Limb (tissue), 2 donors: Measurements from ENCODE around the gene LRMDA.
A peak's percentile ranks its signal among the peaks of the same experiment; 100 is the strongest.

Source experiments
- DNase-seq, 2 donors: peaks; one replicate each; pipeline ENCODE4 v3.0.0-alpha.2; 2016; ENCODE audit errors: extremely low spot score in 2 of 2

Gene LRMDA

DNA sequence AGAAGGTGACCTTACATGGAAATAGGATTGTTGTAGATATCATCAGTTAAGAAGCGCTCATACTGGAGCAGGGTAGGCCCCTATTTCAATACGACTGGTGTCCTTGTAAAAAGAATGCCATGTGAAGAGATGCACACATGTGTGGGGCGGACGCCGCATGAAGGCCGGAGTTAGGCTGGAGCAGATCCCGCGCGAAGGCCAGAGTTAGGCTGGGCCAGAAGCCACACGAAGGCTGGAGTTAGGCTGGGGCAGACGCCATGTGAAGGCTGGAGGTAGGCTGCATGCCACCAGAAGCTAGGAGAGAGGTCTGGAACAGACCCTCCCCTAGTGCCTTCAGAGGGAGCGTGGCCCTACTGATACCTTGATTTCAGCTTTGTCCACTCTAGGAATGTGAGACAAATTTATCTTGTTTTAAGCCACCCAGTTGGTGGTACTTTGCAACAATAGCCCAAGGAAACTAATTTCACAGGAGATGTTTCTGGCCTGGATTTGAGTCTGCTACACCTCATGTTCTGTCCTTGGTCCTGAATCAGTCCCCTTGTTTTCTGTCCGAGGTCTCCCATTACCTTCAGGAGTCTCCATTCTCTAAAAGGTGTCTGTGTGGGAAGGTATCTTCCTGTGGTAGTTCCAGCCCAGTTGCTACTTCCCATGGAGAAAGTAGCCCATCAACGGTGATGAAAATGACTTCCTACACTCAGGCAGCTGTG, 585.8 kb downstream of the LRMDA start:
- DNase-seq, result no peak

DNA sequence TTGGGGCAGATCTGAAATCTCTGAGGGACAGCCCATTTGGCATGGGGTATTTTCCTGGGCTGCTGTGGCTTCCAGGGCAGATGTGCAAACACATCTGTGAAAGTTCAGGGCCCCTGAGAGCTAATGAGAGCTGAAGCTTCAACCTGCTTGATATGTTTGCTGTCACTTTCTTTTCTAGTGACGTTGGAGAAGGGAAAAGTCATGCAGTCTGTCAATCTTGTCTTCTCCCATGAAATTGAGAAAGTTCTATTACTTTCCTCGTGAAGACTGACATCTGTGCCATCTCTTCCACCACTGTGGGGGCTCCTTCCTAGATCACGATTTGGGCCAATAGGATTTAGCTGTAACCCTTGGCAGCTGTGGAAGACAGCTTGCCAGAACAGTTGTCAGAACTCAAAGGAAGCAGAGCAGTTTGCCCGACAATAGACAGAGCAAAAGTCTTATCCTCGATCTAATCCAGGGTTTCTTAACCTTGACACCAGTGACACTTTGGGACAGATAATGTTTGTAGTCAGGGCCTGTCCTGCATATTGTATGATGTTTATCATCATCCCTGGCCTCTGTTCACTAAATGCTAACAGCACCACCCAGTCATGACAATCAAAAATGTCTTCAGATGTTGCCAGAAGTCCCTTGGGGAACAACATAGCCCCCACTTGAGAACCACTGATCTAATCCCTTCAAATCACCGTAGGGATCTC, 586.5 kb downstream of the LRMDA start:
- DNase-seq, result no peak

DNA sequence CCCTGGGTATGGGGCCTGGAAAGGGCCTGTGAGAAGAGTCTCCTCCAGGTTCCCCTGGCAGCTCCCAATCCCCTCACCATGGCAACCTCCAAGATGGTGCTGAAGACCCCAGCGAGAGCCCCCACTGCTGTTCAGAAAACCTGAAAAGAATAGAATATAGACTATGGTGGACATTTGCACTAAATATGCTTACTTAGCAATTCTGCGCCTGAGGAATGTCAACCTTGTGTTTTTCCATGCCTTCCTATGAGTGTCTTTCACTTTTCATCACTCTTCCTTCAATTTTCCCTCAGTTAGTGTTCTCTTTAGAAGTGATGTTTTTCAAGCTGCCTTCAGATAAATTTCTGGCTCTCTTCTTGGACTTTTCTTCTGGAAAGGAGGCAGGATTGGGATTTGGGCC, 589.2 kb downstream of the LRMDA start:
- DNase-seq, result peak in 1 of 2 donors; percentile 6

DNA sequence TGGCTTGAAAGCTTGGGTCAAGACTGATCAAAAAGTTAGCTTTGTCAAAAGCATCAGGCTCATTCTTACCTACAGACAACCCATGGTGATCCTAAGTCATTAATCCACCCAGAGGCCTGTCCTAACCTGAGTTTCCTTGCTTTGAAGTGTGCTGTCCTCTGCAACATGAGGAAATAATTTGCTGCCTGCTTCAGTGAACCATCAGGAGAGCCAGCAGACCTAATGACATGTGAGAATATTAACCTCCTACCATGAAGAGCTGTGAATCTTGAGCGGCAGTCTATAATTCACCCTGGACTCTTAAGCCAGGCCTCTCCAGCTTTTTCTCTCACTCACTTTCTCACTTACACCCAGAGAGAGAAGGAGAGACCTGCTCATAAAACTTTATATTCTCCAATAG, 590.0 kb downstream of the LRMDA start:
- DNase-seq, result peak in 1 of 2 donors; percentile 3

DNA sequence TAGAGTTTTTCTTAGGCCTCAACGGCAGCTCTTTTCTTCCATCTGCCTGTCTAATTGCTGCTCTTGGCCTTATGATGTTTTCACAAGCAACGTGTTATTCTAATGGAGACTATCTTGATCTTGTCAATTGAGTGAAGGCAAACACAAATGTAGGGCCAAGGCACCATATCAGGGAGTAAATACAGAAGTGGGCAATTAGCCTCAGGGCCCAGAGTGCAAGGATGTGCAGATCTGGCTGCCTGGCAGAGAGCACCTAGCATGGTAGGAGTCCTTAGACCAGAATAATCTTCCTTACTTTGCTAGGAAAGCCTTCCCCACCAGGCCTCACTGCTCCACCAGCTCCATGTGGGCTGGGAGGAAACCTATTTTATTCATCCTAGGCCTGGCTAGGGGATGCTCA, 590.9 kb downstream of the LRMDA start:
- peak in 1 of 2 donors; percentile 7 for DNase-seq

DNA sequence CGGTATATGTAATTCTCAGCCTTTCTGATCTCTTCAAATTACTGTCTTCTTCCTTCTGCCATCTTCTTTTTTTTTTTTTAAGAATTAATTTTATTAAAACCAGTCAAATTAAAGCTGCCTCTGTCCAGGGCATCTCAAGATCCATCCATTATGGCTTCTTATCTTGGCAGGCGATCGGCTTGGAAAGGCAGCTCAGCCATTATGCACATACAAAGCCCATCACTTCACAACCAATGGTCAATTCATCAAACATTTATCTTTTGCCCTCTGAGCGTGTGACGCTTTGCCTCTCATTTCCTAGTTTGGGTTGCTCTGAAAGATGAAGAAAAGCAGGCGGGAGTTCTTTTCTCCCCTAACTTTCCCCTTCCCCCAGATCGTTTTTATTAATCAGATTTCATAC, 591.6 kb downstream of the LRMDA start:
- DNase-seq, result no peak

DNA sequence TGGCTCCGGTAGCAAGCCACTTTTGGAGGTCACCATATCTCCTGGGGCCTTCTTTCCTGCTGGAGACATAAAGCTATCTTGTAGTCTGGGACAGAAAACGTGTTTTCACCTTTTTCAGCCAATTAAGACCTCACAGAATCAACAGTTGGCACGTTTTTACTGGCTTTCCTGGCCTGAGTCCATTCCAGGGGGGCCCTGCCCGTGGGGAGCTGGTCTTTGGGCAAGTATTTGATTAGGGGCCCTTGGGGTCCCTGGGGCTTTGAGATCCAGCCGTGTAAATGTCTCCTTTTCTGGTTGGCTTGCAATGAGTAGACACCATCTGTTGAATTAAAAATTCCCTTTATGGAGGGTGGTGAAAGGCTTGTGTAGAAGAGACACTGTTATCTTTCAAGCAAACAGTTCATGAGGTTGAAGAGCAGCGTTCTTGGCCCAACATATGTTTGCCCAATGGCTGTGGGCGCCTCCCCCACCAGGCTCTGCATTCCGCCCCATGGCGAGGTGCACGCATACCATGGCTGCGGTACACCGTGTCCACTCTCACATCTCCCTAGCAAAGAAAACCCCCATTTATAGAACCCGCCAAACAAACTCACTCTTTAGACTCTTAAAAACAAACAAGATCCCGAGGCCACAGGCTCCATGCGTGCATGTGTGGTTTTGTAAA, 593.2 kb downstream of the LRMDA start:
- peak in 1 of 2 donors; percentile 24 for DNase-seq

DNA sequence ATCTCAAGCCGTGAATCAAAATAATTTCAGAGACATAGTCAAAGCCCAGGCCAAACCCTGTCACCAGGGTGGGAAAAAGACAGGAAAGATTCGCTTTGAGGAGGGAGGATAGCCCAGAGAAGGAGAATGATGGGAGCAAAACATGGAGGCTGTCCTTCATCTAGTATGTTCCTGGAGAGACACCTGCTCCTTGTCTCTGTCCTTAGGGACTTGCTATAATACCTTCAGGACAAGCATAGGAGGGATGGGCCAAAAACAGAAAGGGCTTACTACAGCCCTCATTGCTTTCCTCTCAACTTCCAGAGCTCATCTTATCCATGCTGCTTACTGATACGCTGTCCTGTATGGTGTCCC, 593.7 kb downstream of the LRMDA start:
- DNase-seq, result no peak

DNA sequence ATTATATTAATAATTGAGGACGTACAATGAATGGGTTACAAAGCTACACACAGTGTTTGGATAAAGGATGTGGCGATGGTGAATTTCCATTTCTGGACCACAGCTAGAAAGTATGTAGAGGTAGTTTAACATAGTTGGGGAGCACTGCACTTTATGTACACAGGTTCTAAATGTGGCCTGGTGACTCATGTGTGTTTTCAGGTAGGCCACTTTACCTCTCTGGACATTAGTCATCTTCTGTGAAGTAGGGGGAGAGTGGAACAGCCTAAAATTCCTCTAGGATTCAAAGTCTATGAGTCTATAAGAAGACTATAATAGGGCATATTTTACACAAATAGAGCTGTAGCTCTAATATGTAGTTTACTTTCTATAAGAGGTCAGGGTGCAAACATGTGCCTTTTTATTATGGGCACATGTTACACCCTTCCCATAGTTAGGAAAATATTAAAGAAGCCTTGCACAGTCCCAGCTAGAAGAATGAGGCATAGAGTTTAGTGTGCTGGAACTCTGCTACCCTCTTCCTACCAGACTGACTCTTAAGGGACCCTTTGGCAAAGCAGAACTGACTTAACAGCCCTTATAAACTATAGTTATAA, 594.9 kb downstream of the LRMDA start:
- no peak for DNase-seq

DNA sequence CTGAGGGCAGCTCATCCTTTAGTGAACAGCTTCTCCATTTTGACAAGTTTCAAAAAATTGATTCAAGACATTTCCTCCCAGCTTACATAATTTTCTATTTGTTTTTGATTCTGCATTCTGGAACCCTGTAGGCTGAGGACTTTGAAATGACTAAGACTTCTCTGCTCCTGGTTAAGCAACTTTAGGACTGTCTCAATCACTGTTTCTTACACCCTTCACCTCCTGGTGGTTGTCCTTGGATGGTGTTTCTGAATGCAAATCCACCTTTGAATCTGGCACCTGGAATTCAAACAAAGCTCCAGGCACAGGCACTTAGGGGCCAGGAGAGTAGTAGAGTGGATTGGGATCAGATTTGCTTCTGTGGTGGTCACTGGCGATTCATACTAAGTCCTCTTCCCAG, 595.5 kb downstream of the LRMDA start:
- DNase-seq, result no peak

DNA sequence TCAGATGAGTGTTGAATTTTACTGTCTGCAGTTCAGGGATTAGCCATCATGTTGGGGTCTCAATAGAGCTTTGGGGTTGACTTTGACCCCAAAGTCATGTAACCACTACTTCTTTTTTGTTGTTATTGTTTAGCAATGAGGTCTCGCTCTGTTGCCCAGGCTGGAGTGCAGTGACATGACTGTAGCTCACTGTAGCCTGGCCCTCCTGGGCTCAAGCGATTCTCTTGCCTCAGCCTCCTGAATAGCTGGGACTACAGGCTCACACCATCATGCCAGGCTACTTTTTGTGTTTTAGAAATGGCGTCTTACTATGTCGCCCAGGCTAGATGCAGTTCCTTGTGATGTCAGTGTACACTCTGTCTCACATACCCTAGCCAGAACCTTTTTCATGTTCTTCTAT, 598.4 kb downstream of the LRMDA start:
- no peak for DNase-seq

DNA sequence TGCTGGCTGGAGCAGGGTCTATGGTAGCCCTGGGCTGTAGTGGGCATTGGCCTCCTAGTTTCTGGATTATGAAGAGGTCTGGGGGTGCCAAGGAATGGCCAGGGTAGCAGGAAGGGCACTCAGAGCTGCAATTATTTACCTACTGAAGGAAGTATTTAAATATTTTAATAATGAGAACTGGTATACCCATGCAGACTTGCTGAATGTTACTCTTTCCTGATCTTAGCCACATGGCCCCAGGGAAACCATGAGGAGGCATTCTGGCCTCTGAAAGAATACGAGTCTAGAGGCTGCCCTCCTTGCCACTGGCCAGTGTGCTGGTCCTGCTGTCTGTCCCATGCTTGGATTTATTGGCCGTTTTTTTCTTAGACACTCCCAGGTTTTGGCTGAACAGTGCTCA, 599.7 kb downstream of the LRMDA start:
- no peak for DNase-seq

DNA sequence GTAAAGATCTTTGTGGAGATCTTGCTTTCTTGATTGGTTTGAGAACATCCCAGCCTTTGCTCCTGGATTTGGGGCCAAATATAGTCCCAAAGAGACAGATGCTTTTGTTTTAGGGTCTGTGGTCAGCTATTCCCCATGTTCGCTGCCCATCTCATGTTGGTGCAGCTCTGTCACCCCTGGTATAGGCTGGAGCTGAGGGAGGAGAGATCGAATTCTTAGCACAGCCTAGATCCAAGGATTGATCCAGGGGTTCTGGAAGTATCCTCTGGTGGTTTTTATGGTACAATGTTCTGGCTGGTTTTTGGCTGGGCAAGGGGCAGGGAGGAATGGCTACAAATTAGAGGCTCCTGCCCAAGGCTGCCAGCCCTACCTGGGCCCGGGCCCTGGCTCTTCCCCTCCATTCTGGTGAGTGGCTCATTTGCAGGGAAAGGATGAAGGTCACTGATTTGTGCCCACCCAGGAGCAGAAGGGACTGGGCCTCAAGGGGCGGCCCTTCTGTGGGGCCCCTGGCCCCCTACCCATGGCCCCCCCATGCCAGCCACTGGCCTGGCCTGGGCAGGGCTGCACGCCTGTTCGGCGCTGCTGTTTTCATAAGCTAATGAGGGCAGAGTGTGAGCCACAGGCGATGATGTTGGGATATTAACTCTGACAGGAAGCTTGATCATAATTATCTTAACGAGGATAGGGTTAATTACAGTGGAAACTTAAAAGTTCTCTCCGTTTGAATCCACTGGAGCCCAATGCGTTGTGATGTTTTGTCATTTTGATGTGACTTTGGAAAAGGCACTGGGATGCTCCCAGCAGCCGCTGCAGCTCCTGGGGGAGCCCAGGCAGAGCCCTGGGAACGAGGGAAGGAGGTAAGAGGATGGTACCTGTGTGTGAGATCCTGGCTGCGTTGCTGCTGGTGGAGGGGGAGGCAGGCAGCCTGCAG, 600.6 kb downstream of the LRMDA start:
- peak in 1 of 2 donors; percentile 14 for DNase-seq

DNA sequence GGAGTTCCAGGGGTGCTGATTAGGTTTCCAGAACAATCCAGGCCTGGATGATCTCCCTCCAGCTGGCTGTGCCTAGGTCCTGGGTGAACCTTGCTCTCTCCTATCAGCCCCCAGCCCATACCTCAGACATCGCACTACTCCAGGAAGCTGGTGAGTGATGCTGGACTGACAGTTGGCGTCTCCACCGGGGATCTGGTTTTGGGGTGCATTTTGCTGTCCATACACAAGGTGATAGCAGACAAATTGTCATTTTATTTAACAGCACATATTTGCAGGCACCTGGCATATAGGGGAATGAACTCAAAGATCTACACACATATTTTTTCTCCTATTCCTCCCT, 601.2 kb downstream of the LRMDA start:
- no peak for DNase-seq

DNA sequence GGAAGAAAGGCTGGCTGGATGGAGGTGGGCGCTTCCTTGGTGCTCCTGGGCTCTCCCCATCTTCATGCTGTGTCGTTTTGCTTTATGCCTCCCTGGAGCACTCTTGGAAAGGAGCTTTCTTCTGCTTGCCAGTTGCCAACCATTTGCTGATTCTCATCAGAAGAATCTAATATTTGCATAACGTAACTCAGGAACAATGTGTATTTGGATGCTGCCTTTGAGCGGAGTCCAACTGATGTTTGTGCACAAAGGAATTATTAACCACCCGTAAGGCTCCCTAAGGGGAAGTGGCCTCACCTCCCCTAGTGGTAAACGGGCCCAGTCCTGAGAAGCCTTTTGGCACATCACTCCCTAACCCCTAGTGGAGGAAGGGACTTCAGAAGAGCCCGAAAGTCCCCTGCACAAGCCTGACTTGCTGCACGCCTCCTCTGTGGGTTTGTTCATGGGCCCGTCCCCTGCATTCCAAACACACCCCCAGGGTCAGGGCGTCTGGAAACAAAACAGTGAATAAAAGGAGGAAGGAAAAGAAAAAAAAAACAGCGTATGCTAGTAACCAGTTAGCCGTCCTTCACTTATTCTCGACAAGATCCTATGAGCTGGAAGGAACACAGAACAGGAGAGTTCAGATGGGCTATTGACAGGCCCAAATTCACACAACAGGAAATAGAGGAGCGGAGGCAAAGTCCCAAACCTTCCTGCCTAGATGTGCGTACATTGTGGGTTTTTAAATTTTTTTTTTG, 602.2 kb downstream of the LRMDA start:
- DNase-seq, result no peak

DNA sequence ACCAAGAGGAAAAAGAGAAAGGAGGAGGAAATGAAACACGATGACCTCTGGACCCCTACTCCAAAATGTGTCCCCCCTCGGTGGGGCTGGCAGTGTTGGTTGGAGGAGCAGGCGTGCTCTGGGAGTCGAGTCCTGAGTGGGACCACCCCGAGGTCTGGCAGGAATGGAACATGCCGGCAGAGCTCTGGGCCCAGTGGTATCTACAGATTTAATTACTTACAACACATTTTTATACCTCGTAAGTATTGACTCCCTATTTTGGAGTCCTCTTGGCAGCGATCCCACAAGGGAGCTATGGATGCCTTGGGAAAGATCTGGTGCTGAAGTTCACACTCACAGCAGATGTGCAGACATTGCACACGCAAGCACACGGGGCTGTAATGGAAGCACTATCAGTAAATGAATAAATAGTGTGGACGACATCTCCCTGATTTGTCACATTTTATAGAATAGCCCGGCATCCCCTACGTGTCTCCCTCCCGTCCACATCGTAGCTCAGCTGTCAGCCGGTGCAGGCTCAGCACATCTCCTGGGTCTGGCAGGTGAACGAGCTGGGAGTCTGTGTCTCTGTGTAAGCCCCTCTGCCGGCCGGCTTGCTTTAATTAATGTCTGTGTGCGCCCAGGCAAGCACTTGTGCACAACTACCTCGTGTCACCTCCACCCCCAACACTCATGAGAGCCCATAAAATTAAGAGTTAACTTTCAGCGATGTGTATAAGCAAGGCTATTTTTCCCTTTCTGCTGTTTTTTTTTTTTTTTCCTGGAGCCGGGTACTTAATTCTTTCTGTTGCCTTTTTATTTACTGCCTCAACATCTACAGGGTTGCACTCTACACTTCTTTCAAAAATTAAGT, 603.2 kb downstream of the LRMDA start:
- peak in 1 of 2 donors; percentile 42 for DNase-seq

DNA sequence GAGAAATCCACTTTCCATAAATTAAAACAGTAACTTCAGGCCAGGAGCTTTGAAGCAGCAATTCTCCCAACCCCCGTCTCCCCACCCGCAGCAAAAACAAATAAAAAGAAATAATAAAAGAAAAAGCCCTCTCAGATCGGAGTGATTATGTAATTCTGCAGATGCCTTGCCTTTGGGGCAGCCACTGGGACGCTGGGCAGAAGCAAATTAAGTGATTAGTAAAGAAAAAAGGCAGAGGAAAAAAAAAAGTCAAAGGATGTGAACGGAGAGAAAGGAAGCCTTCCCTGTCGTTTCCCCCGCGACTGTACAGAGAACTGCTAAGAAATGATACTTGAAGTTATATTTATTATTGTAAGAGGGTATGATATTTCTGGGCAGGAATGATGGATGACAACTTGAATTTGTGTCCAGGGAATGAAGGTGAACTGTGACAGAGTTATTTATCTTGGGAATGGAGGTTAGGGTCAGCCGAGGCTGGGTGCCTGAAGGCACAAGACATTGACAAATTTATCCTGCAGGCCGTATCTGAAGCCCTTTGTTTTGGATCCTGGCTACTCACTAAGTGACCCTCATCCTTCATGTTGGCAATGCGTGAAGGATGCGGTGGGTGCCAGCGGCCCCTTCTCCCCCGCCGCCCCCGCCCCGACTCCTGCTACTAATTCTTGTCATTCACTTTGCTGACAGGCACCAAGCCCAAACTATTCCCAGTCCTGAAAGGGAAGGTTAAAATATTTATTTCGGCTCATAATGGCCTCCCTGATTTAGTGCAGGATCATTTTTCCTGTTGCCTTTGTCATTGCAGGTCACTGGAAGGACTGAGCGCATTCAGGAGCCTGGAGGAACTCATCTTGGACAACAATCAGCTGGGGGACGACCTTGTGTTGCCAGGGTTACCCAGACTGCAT, 604.0 kb downstream of the LRMDA start:
- peak in 1 of 2 donors; percentile 55 for DNase-seq

DNA sequence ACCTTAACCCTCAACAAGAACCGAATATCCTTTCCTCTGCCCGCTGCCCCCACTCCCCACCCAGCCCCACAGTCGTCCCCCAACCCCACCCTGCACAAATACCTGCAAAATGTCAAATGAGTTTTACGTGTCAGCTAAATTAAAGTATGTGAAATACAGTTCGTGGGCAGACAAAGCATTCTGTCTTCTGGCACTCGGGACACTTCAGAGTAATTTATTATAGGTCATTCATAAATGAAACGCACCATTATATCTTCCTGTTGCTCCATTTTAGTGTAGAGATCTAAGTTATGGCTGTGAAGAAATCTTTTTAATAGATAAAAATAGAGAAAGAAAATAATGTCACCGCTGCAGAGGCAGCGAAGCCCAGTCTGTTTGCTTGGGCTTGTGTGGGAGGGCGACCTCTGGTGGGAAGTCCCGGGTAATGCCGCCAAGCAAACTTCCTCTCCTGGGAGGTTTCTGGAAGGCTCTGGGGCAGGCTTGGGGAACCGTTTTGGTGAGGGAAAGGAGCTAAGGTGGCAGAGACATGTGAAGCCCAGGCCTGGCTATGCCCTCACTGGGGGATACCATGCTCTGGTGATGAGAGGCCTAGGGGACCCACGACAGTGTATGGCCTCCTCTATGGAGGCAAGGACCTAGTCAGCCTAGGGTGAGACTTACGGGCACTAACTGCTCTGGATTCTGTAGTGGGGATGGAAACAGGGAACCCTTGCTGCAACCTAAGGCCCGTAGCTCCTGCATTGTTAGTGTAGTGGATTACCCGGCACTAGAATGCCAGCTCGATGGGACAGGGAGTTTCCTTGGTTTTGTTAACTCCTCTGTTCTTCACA, 604.9 kb downstream of the LRMDA start:
- peak; percentile 77 to 89 for DNase-seq
